HFFc6 (cell line): ENCODE data around the gene RBM47. TPM values are rescaled to one million over a fixed set of nuclear protein-coding genes. Genes with fewer than 3 reads are reported as not detected.

Experiments used
- DNase-seq: peaks from one replicate; pipeline ENCODE4 v3.0.0-alpha.2; 2018
- H3K27ac Mint-ChIP-seq: 2 replicates; pipeline ENCODE4 v1.8.0; 2020; ENCODE audit warnings: mild to moderate bottlenecking, mixed read lengths
- H3K27me3 Mint-ChIP-seq: 2 replicates; pipeline ENCODE4 v1.8.0; 2021; ENCODE audit warnings: mild to moderate bottlenecking, moderate library complexity, mixed read lengths; ENCODE audit not compliant: insufficient read depth
- H3K36me3 Mint-ChIP-seq: 2 replicates; pipeline ENCODE4 v1.8.0; 2021; ENCODE audit warnings: low read depth, mixed read lengths
- H3K4me1 Mint-ChIP-seq: 2 replicates; pipeline ENCODE4 v1.8.0; 2020; ENCODE audit warnings: low read depth, mixed read lengths
- H3K4me3 Mint-ChIP-seq: 2 replicates; pipeline ENCODE4 v1.8.0; 2020; ENCODE audit warnings: mild to moderate bottlenecking, moderate library complexity, mixed read lengths
- H3K9me3 Mint-ChIP-seq: 2 replicates; pipeline ENCODE4 v1.8.0; 2020; ENCODE audit warnings: mild to moderate bottlenecking, mixed read lengths
- CTCF ChIP-seq: fragments of 200-600 bp; sonication (generic); IDR thresholded peaks from 2 replicates; pipeline ENCODE4 v1.5.0; 2021; ENCODE audit warnings: antibody characterized with exemption, mild to moderate bottlenecking
- total RNA-seq, 6 experiments: library from RNA; stranded (reverse); fragmentation: NEBNext Ultra II Directional; extraction: Animal tissue kit (Norgen Biotek cat#: 25700); gene quantifications; 2 replicates in 1 of 6; 3 replicates in 5 of 6; pipeline ENCODE4 v1.2.3, GENCODE V29; 2021

The RBM47 gene
- total RNA-seq, 6 experiments from 2014 or later, result 0.95 to 1.5 (median 1.4) TPM

GRCh38 chr4:40427128-40427527 is 202.5 kb downstream of the RBM47 start:
- H3K4me1 Mint-ChIP-seq, result peaks cover 6% of the 10 kb centered on the region
- no peak for TF ChIP-seq CTCF
- H3K27me3 Mint-ChIP-seq, result no peaks in the 10 kb centered on the region; the same call in 1 of the 2 replicates
- H3K4me3 Mint-ChIP-seq, result no peak overlapping the region
- no peaks in the 10 kb centered on the region; the same call in 1 of the 2 replicates for H3K36me3 Mint-ChIP-seq
- H3K27ac Mint-ChIP-seq, result no peak overlapping the region
- no peak for DNase-seq
- no peaks in the 10 kb centered on the region for H3K9me3 Mint-ChIP-seq

DNA sequence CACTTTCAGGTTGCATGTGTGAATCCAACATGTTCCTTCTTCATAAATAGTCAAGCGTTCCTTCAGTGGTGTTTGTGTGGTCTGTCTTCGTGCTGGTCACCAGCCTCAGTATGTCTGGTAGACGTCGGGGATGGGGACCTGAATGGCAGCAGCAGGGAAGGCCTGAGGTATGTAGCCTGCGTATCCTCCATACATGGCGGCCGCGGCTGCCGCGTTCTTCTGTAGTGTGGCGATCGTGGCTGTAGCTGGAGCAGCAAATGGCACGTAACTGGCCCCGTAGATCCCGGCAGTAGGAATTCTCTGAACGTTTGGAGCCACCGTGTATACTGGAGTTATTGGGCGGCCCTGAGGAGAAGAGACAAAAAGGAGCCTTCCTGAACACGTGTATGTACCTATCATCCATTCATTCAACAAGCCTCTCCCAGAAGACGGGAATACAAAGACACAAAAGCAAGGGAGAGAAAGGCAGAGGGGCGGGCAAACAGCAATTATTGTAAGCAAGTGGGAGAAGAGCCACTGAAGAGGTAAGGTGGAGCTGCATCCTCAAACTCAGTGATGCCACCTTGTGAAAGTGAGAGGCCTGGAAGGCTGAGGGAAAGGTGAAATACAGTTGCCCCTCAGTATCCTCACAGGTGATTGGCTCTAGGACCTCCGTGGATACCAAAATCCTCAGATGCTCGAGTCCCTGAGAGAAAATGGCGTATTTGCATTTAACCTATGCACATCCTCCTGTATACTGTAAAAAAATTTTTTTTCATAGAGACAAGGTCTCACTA is 203.7 kb downstream of the RBM47 start:
- Mint-ChIP-seq H3K27ac (no peak overlapping the region), H3K36me3 (no peaks in the 10 kb centered on the region), H3K9me3 (no peaks in the 10 kb centered on the region), H3K4me1 (peaks cover 6% of the 10 kb centered on the region), H3K4me3 (no peak overlapping the region), H3K27me3 (peaks cover 4% of the 10 kb centered on the region; the same call in 1 of the 2 replicates)
- no peak for TF ChIP-seq CTCF
- no peak for DNase-seq

DNA sequence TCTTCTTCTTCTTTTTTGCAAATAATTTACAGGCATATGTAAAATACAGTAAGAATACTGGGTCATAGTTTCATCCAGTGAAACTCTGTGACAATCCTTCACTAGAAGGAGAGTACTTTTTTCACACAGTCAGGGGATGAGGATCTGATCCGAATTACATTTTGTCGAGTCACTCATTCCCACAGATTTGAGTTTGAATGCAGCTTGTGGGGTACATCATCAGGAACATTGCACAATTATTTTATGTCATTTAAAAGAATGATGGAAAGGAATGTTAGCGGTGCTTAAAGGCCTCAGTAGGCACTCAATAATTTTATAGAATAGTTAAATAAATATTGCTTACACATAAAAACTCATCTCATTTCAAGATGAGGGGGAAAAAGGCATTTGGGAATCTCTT is 205.9 kb downstream of the RBM47 start:
- no peak for TF ChIP-seq CTCF
- Mint-ChIP-seq H3K36me3 (no peaks in the 10 kb centered on the region), H3K4me3 (no peak overlapping the region), H3K4me1 (peaks cover 6% of the 10 kb centered on the region), H3K27ac (no peak overlapping the region), H3K27me3 (peaks cover 4% of the 10 kb centered on the region; the same call in 1 of the 2 replicates), H3K9me3 (no peaks in the 10 kb centered on the region)
- DNase-seq, result peak; percentile 5

DNA sequence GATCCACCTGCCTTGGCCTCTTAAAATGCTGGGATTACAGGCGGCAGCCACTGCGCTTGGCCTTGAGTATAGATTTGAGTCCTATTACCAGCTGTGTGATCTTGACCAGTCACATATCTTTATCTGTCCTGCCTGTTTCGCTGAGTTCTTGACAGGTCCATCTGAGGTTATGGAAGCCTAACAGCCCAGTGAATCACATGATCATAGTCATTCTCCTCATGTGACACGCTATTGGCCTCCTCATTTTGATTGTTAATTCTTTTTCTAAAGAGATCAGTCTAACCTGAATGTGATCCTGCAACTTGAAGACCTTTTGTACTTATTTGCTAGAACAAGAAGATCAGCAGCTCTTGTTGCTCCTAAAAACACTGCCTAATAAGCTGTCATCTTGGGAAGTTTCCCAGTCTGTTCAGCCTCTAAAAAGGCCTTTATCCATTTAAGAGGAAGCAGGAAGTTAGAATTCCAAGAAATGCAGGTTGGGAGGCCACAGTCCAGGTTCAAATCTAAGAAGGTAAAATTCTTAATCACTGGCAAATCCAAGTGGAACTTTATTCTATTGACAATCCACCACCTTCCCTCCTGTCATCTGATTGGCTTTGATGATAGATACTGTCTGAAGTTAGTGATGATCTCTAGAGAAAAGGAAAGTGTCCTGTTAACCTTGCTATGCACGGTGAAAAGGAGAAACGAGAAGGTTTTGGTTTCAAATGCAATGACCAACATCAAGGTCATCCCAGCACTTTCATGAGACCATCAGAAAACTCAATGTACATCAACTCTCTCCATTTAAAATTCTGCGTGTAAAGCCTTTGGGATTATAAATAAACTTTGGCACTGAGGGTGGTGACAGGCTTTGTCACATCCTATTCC is 207.6 kb downstream of the RBM47 start:
- no peak for DNase-seq
- Mint-ChIP-seq H3K27ac (no peak overlapping the region), H3K4me3 (no peak overlapping the region), H3K27me3 (peaks cover 4% of the 10 kb centered on the region; the same call in 1 of the 2 replicates), H3K9me3 (no peaks in the 10 kb centered on the region), H3K36me3 (no peaks in the 10 kb centered on the region), H3K4me1 (peaks cover 6% of the 10 kb centered on the region)
- no peak for TF ChIP-seq CTCF

DNA sequence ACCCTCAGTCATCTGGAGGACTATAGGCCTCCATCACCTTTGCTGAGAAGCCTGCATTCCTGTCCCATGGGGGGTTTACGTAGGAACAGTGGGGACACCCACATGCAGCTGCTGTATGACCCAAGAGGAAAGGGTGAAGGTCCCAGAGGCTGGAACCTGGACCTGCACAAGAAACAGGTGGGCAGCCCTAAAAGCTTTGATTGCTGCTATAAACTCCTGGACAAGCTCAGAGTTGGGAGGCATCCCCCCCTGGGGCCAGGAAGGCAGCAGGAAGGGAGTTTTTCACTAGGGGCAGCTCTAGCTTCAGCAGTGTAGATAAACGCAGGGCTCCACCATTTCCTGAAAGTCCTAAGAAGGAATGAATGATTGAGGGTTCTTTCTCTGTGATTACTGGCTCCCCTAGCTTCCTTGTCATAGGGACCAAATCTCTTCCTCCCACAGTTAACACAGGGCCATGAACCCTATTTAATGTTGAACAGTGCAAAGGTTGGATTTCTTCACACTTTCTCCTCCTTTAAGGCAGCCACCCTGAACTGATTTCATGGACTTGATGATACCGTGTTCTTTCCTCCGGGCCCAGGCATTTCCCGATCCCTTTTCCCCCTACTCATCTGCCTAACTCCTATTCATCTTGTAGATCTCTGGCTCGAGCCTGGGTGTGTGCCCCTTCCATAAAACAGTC is 210.3 kb downstream of the RBM47 start:
- peaks cover 6% of the 10 kb centered on the region for H3K4me1 Mint-ChIP-seq
- no peak overlapping the region for H3K4me3 Mint-ChIP-seq
- no peak for DNase-seq
- H3K36me3 Mint-ChIP-seq, result no peaks in the 10 kb centered on the region
- TF ChIP-seq CTCF, result no peak
- no peaks in the 10 kb centered on the region for H3K9me3 Mint-ChIP-seq
- peaks cover 12% of the 10 kb centered on the region for H3K27me3 Mint-ChIP-seq
- no peak overlapping the region for H3K27ac Mint-ChIP-seq
